Measurements from ENCODE around the gene PCK1. TPM values are rescaled to one million over a fixed set of nuclear protein-coding genes. Genes with fewer than 3 reads are reported as not detected.

The PCK1 gene
- total and polyA plus RNA-seq, 2 donors (not counting 3 experiments of a cell fraction or from before 2014, with no cell fraction given) = not detected

GRCh38 chr20:57567471-57568079 lies 6.7 kb downstream of the PCK1 start:
- H3K27me3 ChIP-seq (ENCODE audit: control insufficient read depth in 2 of 2, insufficient read depth in 2 of 2, low read length in 2 of 2) = no peaks in the 10 kb centered on the region
- H3K4me2 ChIP-seq (ENCODE audit: insufficient read depth, low read length) = no peak overlapping the region
- no peak overlapping the region for H3K27ac ChIP-seq (ENCODE audit: insufficient read depth, low read depth, low read length)
- no peaks in the 10 kb centered on the region for H3K79me2 ChIP-seq (ENCODE audit: control insufficient read depth, insufficient read depth, low read length)
- no TSS peak for BruUV-seq (replicated peaks)
- CTCF ChIA-PET = no interaction called here
- POLR2A ChIA-PET = no interaction called here
- no peaks in the 10 kb centered on the region for H4K20me1 ChIP-seq (replicated peaks; ENCODE audit: control insufficient read depth, extremely low read depth, insufficient read depth, low read length)
- DNase-seq (ENCODE audit: low read depth, low spot score) (no peak), FAIRE-seq (no peak)
- TF ChIP-seq FOS (IDR thresholded peaks at IDR 0.05; ENCODE audit: borderline replicate concordance, insufficient read depth, low read length) = no peak
- TF ChIP-seq EZH2 (IDR thresholded peaks at IDR 0.05; ENCODE audit: borderline replicate concordance, low read depth, low read length, severe bottlenecking) = no peak
- TF ChIP-seq POLR2A (IDR thresholded peaks at IDR 0.05; ENCODE audit: low read depth, low read length) = no peak
- TF ChIP-seq, protein P1, sequence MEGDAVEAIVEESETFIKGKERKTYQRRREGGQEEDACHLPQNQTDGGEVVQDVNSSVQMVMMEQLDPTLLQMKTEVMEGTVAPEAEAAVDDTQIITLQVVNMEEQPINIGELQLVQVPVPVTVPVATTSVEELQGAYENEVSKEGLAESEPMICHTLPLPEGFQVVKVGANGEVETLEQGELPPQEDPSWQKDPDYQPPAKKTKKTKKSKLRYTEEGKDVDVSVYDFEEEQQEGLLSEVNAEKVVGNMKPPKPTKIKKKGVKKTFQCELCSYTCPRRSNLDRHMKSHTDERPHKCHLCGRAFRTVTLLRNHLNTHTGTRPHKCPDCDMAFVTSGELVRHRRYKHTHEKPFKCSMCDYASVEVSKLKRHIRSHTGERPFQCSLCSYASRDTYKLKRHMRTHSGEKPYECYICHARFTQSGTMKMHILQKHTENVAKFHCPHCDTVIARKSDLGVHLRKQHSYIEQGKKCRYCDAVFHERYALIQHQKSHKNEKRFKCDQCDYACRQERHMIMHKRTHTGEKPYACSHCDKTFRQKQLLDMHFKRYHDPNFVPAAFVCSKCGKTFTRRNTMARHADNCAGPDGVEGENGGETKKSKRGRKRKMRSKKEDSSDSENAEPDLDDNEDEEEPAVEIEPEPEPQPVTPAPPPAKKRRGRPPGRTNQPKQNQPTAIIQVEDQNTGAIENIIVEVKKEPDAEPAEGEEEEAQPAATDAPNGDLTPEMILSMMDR (IDR thresholded peaks at IDR 0.05; ENCODE audit: extremely low read depth in 1 of 2, insufficient read depth in 1 of 2, low read depth in 1 of 2, low read length in 2 of 2) = no peak
- TF ChIP-seq, protein P2, sequence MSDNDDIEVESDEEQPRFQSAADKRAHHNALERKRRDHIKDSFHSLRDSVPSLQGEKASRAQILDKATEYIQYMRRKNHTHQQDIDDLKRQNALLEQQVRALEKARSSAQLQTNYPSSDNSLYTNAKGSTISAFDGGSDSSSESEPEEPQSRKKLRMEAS (IDR thresholded peaks at IDR 0.05; ENCODE audit: insufficient read depth, insufficient read length) = no peak
- no peak for TF ChIP-seq POLR2AphosphoS5 (IDR thresholded peaks at IDR 0.05; ENCODE audit: insufficient read depth, low read depth, low read length)
- no peak for TF ChIP-seq MYC (IDR thresholded peaks at IDR 0.05; ENCODE audit: low read depth, low read length)
- H3K9me3 ChIP-seq (replicated peaks; ENCODE audit: control insufficient read depth, insufficient read depth, low read length) = no peaks in the 10 kb centered on the region
- H3K9ac ChIP-seq (replicated peaks; ENCODE audit: extremely low read depth, insufficient read depth, low read length) = no peak overlapping the region
- H3K9me1 ChIP-seq (replicated peaks; ENCODE audit: control insufficient read depth, extremely low read depth, insufficient read depth, low read length) = no peaks in the 10 kb centered on the region
- no peaks in the 10 kb centered on the region for H3K36me3 ChIP-seq (ENCODE audit: control insufficient read depth in 2 of 2, extremely low read depth in 1 of 2, insufficient read depth in 2 of 2, low read length in 2 of 2)
- no peak overlapping the region for H3K4me3 ChIP-seq (replicated peaks in 1 of 3; ENCODE audit: insufficient read depth in 1 of 3, low read depth in 1 of 3, low read length in 3 of 3)
- intact Hi-C loops (cut with micrococcal nuclease) = no loop called here
- H3K4me1 ChIP-seq (ENCODE audit: control insufficient read depth, extremely low read depth, insufficient read depth, low read length) = no peaks in the 10 kb centered on the region
- no peak overlapping the region for H2AFZ ChIP-seq (ENCODE audit: low read depth, low read length)
- dilution Hi-C loops (cut with MboI; ENCODE audit: extremely low pct_ligation_motif_present, low sequenced_read_pairs) = no loop called here

All from endothelial cell of umbilical vein (primary cell).